Right renal pelvis (tissue), 4 donors: Measurements from ENCODE around the gene ARSJ. TPM values are rescaled to one million over a fixed set of nuclear protein-coding genes. Genes with fewer than 3 reads are reported as not detected.

Experiments used
- DNase-seq, 4 donors: peaks; one replicate each; pipeline ENCODE4 v3.0.0-alpha.2; 2013; ENCODE audit warnings: low read depth in 4 of 4, low spot score in 3 of 4, missing footprints in 1 of 4
- polyA plus RNA-seq, 4 donors: library from polyadenylated mRNA; unstranded; fragments of 120-200 nt; gene quantifications; one replicate each; pipeline ENCODE4 v1.2.1, GENCODE V29; 2013; ENCODE audit not compliant: insufficient read length in 4 of 4

ARSJ gene
- polyA plus RNA-seq, 4 donors: 13.9 to 19.1 (median 16.6) TPM

DNA sequence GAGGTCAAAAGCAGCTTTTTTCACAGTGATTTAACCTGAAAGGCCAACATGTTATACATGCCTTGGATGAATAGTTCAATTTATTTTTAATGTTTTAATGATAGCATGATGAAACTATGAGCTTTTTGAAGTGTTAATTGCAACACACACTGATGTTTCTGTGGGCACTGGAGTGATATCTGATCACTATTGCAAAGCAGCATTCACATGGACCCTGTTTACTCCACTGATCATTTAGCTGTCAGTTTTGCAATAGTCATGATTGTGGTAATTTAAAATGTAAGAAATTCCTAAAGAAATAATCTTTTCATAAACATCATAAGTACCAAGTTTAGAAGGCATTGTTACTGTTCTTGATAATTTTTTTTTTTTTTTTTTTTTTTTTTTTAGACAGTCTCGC, 74.1 kb downstream of the ARSJ start:
- no peak for DNase-seq

DNA sequence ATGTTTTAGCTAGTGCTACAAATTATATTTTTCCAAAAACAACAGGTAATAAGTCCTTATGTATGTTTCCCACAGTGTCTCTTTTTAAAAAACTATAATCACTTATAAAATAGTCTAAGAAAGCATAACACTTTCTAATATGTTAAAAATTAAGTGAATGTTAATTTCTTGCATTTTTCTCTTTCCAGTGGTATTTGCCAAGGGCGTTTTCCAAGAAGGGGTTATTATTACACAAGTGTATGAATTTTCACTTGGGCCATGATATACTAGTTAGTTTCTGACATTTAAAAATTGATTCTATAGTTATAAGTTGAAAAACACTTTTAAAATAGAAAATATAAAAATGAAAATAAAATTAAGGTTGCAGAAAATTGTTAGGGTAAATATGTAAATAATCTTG, 74.6 kb downstream of the ARSJ start:
- no peak for DNase-seq

DNA sequence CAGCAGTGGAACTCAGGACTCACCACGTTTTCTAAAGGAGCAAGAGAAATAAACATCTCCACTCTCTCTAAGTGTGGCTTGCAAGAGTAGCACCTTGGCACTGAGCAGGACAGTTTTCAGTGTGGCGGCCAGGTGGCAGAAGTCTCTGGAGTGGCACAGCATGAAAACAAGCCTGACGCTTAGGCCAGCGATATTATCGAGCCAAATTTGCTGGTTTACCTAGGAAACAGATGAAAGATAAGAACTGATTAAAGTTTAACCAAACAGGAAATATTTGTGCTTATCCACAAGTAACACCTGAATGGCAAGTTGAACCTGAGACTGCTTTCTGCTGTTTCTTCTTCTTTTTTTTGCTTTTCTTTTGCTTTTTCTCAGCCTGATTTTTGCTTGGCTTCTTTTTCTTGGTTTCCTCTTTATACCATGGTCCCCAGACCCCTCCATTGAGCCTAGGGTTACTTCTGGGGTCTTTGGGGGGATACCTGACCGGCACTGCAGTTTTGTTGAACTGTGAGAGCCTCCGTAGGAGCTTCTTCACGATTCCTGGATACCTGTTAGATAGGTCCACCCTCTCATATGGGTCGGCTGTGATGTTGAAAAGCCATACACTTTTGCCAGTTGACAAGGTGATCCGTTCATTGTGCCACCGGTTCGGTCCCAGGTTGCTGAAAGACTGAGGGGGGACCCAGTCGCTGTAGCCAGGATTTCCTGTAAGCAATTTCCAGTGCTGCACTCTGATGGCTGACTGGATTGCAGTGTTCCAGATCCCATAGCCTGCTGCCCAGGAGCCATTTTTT, 77.3 kb downstream of the ARSJ start:
- peak in 3 of 4 donors; percentile 13 to 42 (median 32) for DNase-seq

DNA sequence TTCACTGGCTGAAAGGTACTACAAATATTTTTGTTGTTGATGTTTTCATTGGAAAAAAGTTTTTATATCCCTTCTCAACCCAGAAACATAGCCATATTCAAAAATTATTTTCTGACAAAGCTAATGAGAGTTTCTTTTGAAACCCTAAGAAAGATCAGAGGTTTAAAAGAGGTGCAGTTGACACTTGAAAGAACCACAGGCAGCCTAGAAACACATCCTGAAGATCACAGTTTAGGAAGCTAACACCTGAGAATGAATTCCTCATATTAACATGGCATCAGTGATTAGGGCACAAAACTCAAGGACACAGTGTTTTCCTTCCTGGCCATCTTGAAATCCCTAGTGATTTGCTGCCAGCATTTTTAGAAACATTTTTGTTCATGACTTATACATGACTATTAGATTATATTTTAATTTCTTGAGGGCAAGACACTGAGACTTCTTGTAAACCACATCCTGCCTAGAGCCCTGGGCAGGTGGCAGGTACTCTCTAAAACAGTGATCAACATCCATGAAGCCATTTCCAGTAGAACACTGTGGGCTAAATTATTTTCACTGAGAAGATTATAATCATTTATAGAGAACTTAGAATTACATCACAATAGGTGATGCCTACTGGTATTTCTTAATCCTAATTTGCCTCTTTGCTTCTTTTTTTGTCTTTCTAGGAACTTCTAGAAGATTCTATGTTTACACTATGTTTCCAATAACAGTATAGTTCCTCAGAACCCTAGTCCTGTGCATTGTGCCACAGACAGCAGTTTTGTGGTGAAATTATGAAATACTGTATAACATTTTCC, 80.0 kb downstream of the ARSJ start:
- no peak for DNase-seq

- no peak for DNase-seq
These were observed 85.9 kb downstream of the ARSJ start for GRCh38 chr4:113893546-113893945.

GRCh38 chr4:113888006-113888405, 91.4 kb downstream of the ARSJ start:
- no peak for DNase-seq

- no peak for DNase-seq
These were observed 94.2 kb downstream of the ARSJ start for GRCh38 chr4:113885291-113885690.

- no peak for DNase-seq
These were observed 94.8 kb downstream of the ARSJ start for GRCh38 chr4:113884655-113885054.

GRCh38 chr4:113882668-113883067, 96.8 kb downstream of the ARSJ start:
- DNase-seq: no peak

GRCh38 chr4:113881256-113881655, 98.2 kb downstream of the ARSJ start:
- no peak for DNase-seq

GRCh38 chr4:113880240-113881028, 99.0 kb downstream of the ARSJ start:
- DNase-seq: no peak

DNA sequence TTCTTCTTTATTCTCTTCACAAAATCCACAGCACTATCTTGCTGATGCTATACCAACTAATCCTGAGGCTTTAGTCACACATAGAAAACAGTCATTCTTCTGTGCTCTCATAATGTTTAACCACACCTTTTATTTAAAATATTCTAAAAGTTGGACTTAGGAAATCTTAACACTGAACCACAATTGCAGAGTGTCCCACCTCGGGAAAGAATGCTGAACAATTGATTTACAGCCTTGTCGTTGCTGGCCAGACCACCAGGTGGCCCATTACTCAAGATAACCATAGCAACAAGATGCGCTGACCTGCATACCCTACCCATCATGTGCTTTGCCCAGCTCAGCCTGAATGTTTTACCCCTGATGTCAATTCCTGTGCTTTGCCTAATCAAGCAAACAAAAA, 100.8 kb downstream of the ARSJ start:
- DNase-seq: peak in 2 of 4 donors; percentile 4 to 7

DNA sequence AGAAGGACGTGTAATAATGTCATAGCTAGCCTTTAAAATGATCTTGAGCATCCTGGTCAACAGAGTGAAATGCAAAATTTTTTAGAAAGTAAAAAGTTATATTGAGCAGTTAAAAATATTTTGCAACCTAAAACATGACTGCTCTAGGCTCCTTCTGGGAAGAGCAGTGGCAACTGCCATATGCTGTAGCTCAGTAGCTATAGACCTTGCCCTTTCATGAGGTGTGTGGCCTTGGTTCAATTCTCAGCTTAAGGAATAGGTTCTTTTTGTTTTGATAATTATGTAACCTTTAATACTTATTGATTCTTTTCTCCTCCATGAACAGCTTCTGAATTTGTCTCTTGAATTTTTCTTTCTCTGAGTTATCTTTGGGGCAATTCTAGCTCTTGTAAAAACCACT, 105.0 kb downstream of the ARSJ start:
- DNase-seq: no peak

DNA sequence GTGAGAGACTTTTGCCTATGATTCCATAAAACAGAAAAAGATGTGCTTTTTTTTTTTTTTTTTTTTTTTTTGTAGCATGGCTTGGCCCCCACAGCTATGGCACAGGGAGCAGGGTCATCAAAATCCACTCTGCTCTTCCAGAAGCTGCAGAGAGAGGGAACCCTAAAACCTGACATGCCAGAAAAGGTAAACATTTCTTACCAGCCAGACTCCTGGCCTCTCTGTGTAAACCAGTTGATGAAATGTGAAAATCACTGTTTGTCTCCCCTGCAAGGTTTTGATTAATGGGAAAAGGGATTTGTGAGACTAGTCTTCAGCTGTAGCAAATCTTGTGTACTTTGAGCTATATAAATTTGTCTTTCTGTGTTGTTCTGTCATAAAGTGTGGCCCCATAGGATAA, 105.9 kb downstream of the ARSJ start:
- DNase-seq: no peak

DNA sequence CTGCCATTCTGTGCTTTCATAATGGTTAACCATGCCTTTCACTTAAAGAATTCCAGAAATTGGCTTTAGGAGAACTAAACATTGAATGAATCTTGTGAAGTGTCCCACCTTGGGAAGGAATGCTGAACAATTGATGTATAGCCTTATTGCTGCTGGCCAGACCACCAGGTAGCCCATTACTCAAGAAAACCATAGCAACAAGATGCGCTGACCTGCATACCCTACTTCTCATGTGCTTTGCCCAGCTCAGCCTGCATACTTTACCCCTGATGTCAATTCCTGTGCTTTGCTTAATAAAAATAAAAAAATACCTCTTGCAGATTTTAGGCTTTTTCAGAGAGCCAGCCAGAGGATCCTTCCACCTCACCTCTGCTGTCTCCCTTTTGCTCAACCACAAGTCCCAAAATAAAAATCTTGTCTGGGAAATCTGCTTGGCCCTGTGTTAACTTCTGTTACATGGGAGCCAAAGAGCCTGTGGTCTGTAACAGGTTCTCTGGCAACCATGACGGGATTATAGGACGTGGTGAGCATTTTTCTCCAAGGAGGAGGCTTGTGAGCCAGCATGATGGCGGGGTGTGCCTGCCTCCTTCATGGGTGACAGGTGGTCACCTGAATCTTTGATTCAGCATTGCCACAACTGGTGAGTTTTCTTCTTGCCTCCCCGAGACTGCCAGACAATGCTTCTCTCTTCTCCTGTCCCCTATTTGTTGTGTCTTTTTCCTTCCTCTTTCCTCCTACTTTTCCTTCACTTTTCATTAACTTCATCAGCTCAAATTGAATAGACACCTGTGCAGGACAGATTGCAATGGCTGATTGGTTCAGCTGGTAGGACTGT, 106.8 kb downstream of the ARSJ start:
- no peak for DNase-seq

- DNase-seq: no peak
These were observed 108.4 kb downstream of the ARSJ start for GRCh38 chr4:113871080-113871479.

- no peak for DNase-seq
These were observed 109.6 kb downstream of the ARSJ start for GRCh38 chr4:113869743-113870375.

GRCh38 chr4:113866611-113867010, 112.8 kb downstream of the ARSJ start:
- DNase-seq: no peak

DNA sequence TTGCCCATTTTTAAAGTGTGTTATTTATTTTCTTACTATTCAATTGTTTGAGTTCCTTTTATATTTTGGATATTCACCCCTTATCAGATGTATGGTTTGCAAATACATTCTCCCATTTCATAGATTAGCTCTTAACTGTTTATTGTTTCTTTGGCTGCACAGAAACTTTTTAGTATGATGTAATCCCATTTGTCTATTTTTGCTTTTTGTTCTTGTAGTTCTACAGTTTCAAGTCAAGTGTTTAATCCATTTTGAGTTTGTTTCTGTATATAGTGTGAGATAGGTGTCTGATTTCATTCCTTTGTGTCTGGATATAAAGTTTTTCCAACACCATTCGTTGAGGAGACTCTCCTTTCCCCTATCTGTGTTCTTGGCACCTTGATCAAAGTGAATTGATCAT, 120.5 kb downstream of the ARSJ start:
- DNase-seq: no peak

DNA sequence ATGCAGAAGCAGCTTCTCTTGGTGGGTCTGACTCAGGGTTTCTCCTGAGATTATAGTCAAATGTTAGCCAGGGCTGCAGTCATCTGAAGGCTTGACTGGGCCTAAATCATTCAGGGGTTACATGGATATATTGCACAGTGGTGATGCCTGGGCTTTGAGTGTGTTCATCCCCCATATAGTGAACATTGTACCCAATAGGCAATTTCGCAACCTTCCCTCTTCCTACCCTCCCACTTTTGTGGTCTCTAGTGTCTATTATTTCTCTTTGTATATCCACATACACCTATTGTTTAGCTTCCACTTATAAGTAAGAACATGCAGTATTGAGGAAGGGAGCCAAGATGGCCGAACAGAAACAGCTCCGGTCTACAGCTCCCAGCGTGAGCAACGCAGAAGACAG, 127.6 kb downstream of the ARSJ start:
- DNase-seq: no peak
